WTC11 (cell line): ENCODE data around the gene PTPN1. TPM values are rescaled to one million over a fixed set of nuclear protein-coding genes. Genes with fewer than 3 reads are reported as not detected.

ENCODE experiments used
- ATAC-seq: fragments of 200-7000 bp; cut with Tn5 transposase; 2 replicates; pipeline ENCODE4 v1.10.0; 2021; ENCODE audit warnings: mild to moderate bottlenecking, moderate library complexity
- CTCF ChIA-PET: fragments of 300-600 bp; sonication (Branson Sonifier 250); formaldehyde crosslinking; loops from one replicate; lab custom pipeline; 2021; ENCODE audit warnings: antibody characterized with exemption; lab: Charles Lee
- POLR2A ChIA-PET: fragments of 350-600 bp; sonication (Branson Sonifier 250); formaldehyde crosslinking; loops from one replicate; lab custom pipeline; 2021; ENCODE audit warnings: antibody characterized with exemption; lab: Charles Lee
- DNase-seq: peaks from one replicate; pipeline ENCODE4 v3.0.0; 2021; ENCODE audit warnings: low spot score
- H3K27ac Mint-ChIP-seq: 2 replicates; pipeline ENCODE4 v1.8.0; 2021; ENCODE audit warnings: mixed read lengths
- H3K27me3 Mint-ChIP-seq: 2 replicates; pipeline ENCODE4 v1.8.0; 2021; ENCODE audit warnings: low read depth, mild to moderate bottlenecking, moderate library complexity, mixed read lengths
- H3K36me3 Mint-ChIP-seq: 2 replicates; pipeline ENCODE4 v1.8.0; 2021; ENCODE audit warnings: mixed read lengths
- H3K4me1 Mint-ChIP-seq: 2 replicates; pipeline ENCODE4 v1.8.0; 2022; ENCODE audit warnings: mixed read lengths
- H3K4me3 Mint-ChIP-seq: 2 replicates; pipeline ENCODE4 v1.8.0; 2021; ENCODE audit warnings: mild to moderate bottlenecking, moderate library complexity, mixed read lengths
- H3K9me3 Mint-ChIP-seq: 2 replicates; pipeline ENCODE4 v1.8.0; 2021; ENCODE audit warnings: mixed read lengths
- GABPB1 ChIP-seq: sonication (generic); formaldehyde crosslinking; IDR thresholded peaks from 2 replicates; pipeline ENCODE4 v1.8.1; 2023; ENCODE audit warnings: mild to moderate bottlenecking, missing genetic modification reagents
- GTF2I ChIP-seq: fragments of 250-450 bp; sonication (Bioruptor Pico); conservative IDR thresholded peaks from 2 replicates; pipeline ENCODE4 v1.4.0; 2021; ENCODE audit warnings: mild to moderate bottlenecking
- KAT7 ChIP-seq: sonication (generic); formaldehyde crosslinking; IDR thresholded peaks from 2 replicates; pipeline ENCODE4 v1.8.1; 2023; ENCODE audit warnings: missing genetic modification reagents, mild to moderate bottlenecking, borderline replicate concordance
- NFYB ChIP-seq: sonication (generic); formaldehyde crosslinking; conservative IDR thresholded peaks from 2 replicates; pipeline ENCODE4 v1.8.0; 2022; ENCODE audit warnings: low read depth, missing genetic modification reagents
- RORB ChIP-seq: fragments of 250-450 bp; sonication (Bioruptor Pico); IDR thresholded peaks from 2 replicates; pipeline ENCODE4 v1.9.0; 2021; ENCODE audit warnings: mild to moderate bottlenecking
- ZNF232 ChIP-seq: sonication (generic); formaldehyde crosslinking; IDR thresholded peaks from 2 replicates; pipeline ENCODE4 v1.8.0; 2022; ENCODE audit warnings: mild to moderate bottlenecking, missing genetic modification reagents
- ZNF263 ChIP-seq: sonication (generic); formaldehyde crosslinking; IDR thresholded peaks from 2 replicates; pipeline ENCODE4 v1.8.1; 2022; ENCODE audit warnings: low read depth, mild to moderate bottlenecking, moderate library complexity, missing genetic modification reagents
- total RNA-seq: library from RNA; stranded (reverse); gene quantifications from 3 replicates; pipeline ENCODE4 v1.2.3, GENCODE V29; 2021
- TF ChIP-seq, protein P1 (sequence below): sonication (generic); formaldehyde crosslinking; IDR thresholded peaks from 2 replicates; pipeline ENCODE4 v1.8.0; 2022; ENCODE audit warnings: missing genetic modification reagents
- TF ChIP-seq, protein P2 (sequence below): sonication (generic); formaldehyde crosslinking; IDR thresholded peaks from 2 replicates; pipeline ENCODE4 v1.8.1; 2022; ENCODE audit warnings: low read depth, missing genetic modification reagents, borderline replicate concordance
- TF ChIP-seq, protein P3 (sequence below): sonication (generic); formaldehyde crosslinking; IDR thresholded peaks from 2 replicates; pipeline ENCODE4 v1.8.1; 2022; ENCODE audit warnings: low read depth, mild to moderate bottlenecking, moderate library complexity, missing genetic modification reagents, borderline replicate concordance
- TF ChIP-seq, protein P4 (sequence below): sonication (generic); formaldehyde crosslinking; IDR thresholded peaks from 2 replicates; pipeline ENCODE4 v1.8.1; 2022; ENCODE audit warnings: mild to moderate bottlenecking, missing genetic modification reagents, moderate library complexity, borderline replicate concordance
- TF ChIP-seq, protein P5 (sequence below): sonication (generic); formaldehyde crosslinking; IDR thresholded peaks from 2 replicates; pipeline ENCODE4 v1.8.1; 2023; ENCODE audit warnings: mild to moderate bottlenecking, missing genetic modification reagents, borderline replicate concordance
- TF ChIP-seq, protein P6 (sequence below): fragments of 250-450 bp; sonication (Bioruptor Pico); IDR thresholded peaks from 2 replicates; pipeline ENCODE4 v2.1.2; 2022; ENCODE audit warnings: mild to moderate bottlenecking, moderate library complexity

PTPN1 gene
- total RNA-seq, 1 experiment from 2014 or later: 29.4 TPM

DNA sequence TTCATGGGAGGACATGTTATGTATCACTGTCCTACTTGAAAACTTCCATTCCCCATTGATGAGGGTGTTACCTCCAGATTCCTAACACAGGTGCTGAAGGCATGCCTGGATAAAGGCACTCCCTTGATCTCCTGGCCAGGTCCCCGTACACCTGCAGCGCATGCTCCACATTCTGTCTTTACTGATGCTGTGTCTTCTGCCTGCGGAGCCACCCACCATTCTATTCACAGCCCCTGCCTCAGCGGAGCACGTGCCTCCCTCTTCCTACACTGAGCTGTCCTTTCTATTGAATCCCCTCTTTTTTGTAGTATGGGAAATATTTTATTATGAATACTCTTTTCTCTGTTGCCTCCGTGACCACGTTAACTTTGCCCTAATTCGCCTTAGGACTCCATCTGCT lies 25.0 kb downstream of the PTPN1 start (continued):
- TF ChIP-seq, protein P1, sequence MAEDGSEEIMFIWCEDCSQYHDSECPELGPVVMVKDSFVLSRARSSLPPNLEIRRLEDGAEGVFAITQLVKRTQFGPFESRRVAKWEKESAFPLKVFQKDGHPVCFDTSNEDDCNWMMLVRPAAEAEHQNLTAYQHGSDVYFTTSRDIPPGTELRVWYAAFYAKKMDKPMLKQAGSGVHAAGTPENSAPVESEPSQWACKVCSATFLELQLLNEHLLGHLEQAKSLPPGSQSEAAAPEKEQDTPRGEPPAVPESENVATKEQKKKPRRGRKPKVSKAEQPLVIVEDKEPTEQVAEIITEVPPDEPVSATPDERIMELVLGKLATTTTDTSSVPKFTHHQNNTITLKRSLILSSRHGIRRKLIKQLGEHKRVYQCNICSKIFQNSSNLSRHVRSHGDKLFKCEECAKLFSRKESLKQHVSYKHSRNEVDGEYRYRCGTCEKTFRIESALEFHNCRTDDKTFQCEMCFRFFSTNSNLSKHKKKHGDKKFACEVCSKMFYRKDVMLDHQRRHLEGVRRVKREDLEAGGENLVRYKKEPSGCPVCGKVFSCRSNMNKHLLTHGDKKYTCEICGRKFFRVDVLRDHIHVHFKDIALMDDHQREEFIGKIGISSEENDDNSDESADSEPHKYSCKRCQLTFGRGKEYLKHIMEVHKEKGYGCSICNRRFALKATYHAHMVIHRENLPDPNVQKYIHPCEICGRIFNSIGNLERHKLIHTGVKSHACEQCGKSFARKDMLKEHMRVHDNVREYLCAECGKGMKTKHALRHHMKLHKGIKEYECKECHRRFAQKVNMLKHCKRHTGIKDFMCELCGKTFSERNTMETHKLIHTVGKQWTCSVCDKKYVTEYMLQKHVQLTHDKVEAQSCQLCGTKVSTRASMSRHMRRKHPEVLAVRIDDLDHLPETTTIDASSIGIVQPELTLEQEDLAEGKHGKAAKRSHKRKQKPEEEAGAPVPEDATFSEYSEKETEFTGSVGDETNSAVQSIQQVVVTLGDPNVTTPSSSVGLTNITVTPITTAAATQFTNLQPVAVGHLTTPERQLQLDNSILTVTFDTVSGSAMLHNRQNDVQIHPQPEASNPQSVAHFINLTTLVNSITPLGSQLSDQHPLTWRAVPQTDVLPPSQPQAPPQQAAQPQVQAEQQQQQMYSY: no peak
- TF ChIP-seq KAT7: no peak
- TF ChIP-seq, protein P2, sequence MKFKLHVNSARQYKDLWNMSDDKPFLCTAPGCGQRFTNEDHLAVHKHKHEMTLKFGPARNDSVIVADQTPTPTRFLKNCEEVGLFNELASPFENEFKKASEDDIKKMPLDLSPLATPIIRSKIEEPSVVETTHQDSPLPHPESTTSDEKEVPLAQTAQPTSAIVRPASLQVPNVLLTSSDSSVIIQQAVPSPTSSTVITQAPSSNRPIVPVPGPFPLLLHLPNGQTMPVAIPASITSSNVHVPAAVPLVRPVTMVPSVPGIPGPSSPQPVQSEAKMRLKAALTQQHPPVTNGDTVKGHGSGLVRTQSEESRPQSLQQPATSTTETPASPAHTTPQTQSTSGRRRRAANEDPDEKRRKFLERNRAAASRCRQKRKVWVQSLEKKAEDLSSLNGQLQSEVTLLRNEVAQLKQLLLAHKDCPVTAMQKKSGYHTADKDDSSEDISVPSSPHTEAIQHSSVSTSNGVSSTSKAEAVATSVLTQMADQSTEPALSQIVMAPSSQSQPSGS (CRISPR knock-in tag): no peak
- no peak for TF ChIP-seq RORB (CRISPR knock-in tag)
- no peak for TF ChIP-seq ZNF232

DNA sequence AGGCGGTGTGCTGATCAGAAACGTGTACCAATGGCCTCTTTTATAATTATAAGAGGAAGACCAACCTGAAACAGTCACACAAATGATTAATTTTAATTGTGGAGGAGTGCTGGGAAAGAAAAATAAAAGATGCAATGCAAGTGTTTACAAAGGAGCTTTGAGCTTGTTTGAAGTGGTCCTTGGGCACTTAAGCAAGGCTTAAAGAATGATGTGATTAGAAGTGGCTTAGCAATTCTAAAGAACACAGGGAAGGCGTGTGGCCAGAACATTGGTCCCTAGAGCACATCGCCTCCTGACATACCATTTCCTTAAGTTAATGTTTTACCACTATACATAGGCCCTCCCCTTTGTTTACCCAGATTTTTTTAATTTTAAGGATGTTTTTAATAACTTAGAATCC lies 26.1 kb downstream of the PTPN1 start:
- H3K4me3 Mint-ChIP-seq: no peak overlapping the region
- POLR2A ChIA-PET: no interaction called here
- no peak for DNase-seq
- CTCF ChIA-PET: interaction anchor here (1.0 kb wide), 1 partner anchor 257 kb away, joined by 6 read pairs; no protein-coding TSS in a partner anchor
- TF ChIP-seq, protein P3, sequence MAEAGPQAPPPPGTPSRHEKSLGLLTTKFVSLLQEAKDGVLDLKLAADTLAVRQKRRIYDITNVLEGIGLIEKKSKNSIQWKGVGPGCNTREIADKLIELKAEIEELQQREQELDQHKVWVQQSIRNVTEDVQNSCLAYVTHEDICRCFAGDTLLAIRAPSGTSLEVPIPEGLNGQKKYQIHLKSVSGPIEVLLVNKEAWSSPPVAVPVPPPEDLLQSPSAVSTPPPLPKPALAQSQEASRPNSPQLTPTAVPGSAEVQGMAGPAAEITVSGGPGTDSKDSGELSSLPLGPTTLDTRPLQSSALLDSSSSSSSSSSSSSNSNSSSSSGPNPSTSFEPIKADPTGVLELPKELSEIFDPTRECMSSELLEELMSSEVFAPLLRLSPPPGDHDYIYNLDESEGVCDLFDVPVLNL (CRISPR knock-in tag): no peak
- TF ChIP-seq ZNF263 (no peak), GTF2I (no peak), NFYB (CRISPR knock-in tag) (no peak), ZNF232 (no peak), GABPB1 (CRISPR knock-in tag) (no peak)
- TF ChIP-seq, protein P4, sequence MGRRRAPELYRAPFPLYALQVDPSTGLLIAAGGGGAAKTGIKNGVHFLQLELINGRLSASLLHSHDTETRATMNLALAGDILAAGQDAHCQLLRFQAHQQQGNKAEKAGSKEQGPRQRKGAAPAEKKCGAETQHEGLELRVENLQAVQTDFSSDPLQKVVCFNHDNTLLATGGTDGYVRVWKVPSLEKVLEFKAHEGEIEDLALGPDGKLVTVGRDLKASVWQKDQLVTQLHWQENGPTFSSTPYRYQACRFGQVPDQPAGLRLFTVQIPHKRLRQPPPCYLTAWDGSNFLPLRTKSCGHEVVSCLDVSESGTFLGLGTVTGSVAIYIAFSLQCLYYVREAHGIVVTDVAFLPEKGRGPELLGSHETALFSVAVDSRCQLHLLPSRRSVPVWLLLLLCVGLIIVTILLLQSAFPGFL (CRISPR knock-in tag): no peak
- TF ChIP-seq, protein P5, sequence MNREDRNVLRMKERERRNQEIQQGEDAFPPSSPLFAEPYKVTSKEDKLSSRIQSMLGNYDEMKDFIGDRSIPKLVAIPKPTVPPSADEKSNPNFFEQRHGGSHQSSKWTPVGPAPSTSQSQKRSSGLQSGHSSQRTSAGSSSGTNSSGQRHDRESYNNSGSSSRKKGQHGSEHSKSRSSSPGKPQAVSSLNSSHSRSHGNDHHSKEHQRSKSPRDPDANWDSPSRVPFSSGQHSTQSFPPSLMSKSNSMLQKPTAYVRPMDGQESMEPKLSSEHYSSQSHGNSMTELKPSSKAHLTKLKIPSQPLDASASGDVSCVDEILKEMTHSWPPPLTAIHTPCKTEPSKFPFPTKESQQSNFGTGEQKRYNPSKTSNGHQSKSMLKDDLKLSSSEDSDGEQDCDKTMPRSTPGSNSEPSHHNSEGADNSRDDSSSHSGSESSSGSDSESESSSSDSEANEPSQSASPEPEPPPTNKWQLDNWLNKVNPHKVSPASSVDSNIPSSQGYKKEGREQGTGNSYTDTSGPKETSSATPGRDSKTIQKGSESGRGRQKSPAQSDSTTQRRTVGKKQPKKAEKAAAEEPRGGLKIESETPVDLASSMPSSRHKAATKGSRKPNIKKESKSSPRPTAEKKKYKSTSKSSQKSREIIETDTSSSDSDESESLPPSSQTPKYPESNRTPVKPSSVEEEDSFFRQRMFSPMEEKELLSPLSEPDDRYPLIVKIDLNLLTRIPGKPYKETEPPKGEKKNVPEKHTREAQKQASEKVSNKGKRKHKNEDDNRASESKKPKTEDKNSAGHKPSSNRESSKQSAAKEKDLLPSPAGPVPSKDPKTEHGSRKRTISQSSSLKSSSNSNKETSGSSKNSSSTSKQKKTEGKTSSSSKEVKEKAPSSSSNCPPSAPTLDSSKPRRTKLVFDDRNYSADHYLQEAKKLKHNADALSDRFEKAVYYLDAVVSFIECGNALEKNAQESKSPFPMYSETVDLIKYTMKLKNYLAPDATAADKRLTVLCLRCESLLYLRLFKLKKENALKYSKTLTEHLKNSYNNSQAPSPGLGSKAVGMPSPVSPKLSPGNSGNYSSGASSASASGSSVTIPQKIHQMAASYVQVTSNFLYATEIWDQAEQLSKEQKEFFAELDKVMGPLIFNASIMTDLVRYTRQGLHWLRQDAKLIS (CRISPR knock-in tag): no peak
- TF ChIP-seq, protein P6, sequence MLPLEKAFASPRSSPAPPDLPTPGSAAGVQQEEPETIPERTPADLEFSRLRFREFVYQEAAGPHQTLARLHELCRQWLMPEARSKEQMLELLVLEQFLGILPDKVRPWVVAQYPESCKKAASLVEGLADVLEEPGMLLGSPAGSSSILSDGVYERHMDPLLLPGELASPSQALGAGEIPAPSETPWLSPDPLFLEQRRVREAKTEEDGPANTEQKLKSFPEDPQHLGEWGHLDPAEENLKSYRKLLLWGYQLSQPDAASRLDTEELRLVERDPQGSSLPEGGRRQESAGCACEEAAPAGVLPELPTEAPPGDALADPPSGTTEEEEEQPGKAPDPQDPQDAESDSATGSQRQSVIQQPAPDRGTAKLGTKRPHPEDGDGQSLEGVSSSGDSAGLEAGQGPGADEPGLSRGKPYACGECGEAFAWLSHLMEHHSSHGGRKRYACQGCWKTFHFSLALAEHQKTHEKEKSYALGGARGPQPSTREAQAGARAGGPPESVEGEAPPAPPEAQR (CRISPR knock-in tag): no peak
- H3K27ac Mint-ChIP-seq: no peak overlapping the region
- no peaks in the 10 kb centered on the region for H3K9me3 Mint-ChIP-seq
- peaks cover 11% of the 10 kb centered on the region for H3K4me1 Mint-ChIP-seq
- H3K36me3 Mint-ChIP-seq: no peaks in the 10 kb centered on the region
- no peak for ATAC-seq
- H3K27me3 Mint-ChIP-seq: no peaks in the 10 kb centered on the region
